ENCODE results near the gene ACOT2.

The ACOT2 gene

DNA sequence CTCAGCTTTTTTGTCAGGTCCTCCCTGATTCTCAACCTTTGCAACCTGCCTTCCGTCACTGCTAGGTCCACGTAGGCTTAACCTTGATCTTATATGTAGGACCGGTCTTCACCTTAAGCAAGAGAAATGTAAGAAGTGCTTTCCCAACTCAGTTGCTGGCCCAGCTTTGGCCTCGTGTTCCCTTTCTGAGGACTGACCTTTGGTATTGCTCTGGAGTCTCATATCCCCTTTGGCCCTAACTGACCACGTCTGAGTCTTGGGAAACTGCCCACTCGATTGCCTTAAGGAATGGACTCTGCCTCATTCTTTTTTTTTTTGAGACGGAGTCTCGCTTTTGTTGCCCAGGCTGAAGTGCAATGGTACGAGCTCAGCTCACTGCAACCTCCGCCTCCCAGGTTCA lies 51.3 kb downstream of the ACOT2 start:
- H3K27me3 ChIP-seq (ENCODE audit: insufficient read depth, low read length): peaks cover 28% of the 10 kb centered on the region; the same call in 1 of the 2 replicates
- no peaks in the 10 kb centered on the region for H3K9me3 ChIP-seq (ENCODE audit: insufficient read depth, low read depth, low read length)
- H3K36me3 ChIP-seq (ENCODE audit: insufficient read depth, low read length): no peaks in the 10 kb centered on the region
- no peak overlapping the region for H3K27ac ChIP-seq (ENCODE audit: low read depth, low read length)
- 0 out of 2 replicates have a peak, but pooled peaks cover 7% of the 10 kb centered on the region for H3K4me1 ChIP-seq (ENCODE audit: insufficient read depth, low read length)
- 93% methylated on average over 10 of the region's 10 CpGs for WGBS
- H3K9ac ChIP-seq (ENCODE audit: low read depth, low read length): no peak overlapping the region
- H3K4me3 ChIP-seq (ENCODE audit: low read length): no peak overlapping the region

DNA sequence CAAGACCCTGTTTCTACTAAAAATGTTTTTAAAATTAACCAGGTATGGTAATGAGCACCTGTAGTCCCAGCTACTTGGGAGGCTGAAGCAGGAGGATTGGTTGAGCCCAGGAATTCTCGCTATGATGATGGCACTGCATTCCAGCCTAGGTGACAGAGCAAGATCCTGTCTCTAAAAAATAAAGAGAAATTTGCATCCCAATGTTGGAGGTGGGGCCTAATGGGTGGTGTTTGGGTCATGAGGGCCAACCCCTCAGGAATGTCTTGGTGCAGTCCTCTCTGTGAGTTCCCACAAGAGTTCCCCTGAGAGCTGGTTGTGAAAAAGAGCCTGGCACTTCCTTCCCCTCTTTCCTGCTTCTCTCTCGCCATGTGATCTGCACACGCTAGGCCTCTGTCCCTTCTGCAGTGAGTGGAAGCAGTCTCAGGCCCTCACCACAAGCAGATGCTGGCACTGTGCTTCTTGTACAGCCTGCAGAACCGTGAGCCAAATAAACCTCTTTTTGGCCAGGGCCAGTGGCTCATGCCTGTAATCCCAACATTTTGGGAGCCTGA lies 54.6 kb downstream of the ACOT2 start:
- H3K4me3 ChIP-seq (ENCODE audit: low read length): no peak overlapping the region
- H3K9ac ChIP-seq (ENCODE audit: low read depth, low read length): no peak overlapping the region
- H3K27me3 ChIP-seq (ENCODE audit: insufficient read depth, low read length): peaks cover 10% of the 10 kb centered on the region; the same call in 1 of the 2 replicates
- 92% methylated on average over 4 of the region's 4 CpGs for WGBS
- no peak overlapping the region for H3K27ac ChIP-seq (ENCODE audit: low read depth, low read length)
- no peaks in the 10 kb centered on the region for H3K4me1 ChIP-seq (ENCODE audit: insufficient read depth, low read length)
- H3K9me3 ChIP-seq (ENCODE audit: insufficient read depth, low read depth, low read length): no peaks in the 10 kb centered on the region
- H3K36me3 ChIP-seq (ENCODE audit: insufficient read depth, low read length): no peaks in the 10 kb centered on the region

Measured in HUES64 (cell line).